Measurements from ENCODE around the gene GPLD1.
A peak's percentile ranks its signal among the peaks of the same experiment; 100 is the strongest.

Gene GPLD1

GRCh38 chr6:24497254-24497970 lies 8.0 kb upstream of the GPLD1 start:
- FAIRE-seq (no peak), DNase-seq (ENCODE audit: insufficient read length, low spot score) (no peak)
- no peak for TF ChIP-seq CTCF (IDR thresholded peaks at IDR 0.05; ENCODE audit: insufficient read depth, missing control alignments)

GRCh38 chr6:24494821-24495795 lies 5.7 kb upstream of the GPLD1 start, which contains the start of gene ALDH5A1:
TSS of gene ALDH5A1 (plus strand) at chr6:24494969. CDS start at chr6:24494997, 28 bp downstream.
- peak; percentile 28 for TF ChIP-seq CTCF (IDR thresholded peaks at IDR 0.05; ENCODE audit: insufficient read depth, missing control alignments)
- FAIRE-seq, result no peak
- no peak for DNase-seq (ENCODE audit: insufficient read length, low spot score)

GRCh38 chr6:24493945-24494820 lies 4.8 kb upstream of the GPLD1 start:
- no peak for TF ChIP-seq CTCF (IDR thresholded peaks at IDR 0.05; ENCODE audit: insufficient read depth, missing control alignments)
- FAIRE-seq (no peak), DNase-seq (ENCODE audit: insufficient read length, low spot score) (no peak)

- peak; percentile 17 for TF ChIP-seq CTCF (IDR thresholded peaks at IDR 0.05; ENCODE audit: insufficient read depth, missing control alignments)
- DNase-seq (ENCODE audit: insufficient read length, low spot score), result no peak
- no peak for FAIRE-seq
These were observed 3.1 kb upstream of the GPLD1 start for GRCh38 chr6:24492475-24492874.

- FAIRE-seq, result no peak
- no peak for TF ChIP-seq CTCF (IDR thresholded peaks at IDR 0.05; ENCODE audit: insufficient read depth, missing control alignments)
- DNase-seq (ENCODE audit: insufficient read length, low spot score), result no peak
These were observed 1.6 kb upstream of the GPLD1 start for GRCh38 chr6:24490948-24491347.

- DNase-seq (ENCODE audit: insufficient read length, low spot score), result no peak
- FAIRE-seq, result no peak
- no peak for TF ChIP-seq CTCF (IDR thresholded peaks at IDR 0.05; ENCODE audit: insufficient read depth, missing control alignments)
These were observed 503 bp upstream of the GPLD1 start for GRCh38 chr6:24489881-24490280.
